ENCODE measurements around the gene KLRC2. TPM values are rescaled to one million over a fixed set of nuclear protein-coding genes. Genes with fewer than 3 reads are reported as not detected.
"Not testable (repeated sequence)": the region's sequence is repeated elsewhere in the genome, so short reads cannot be mapped to it uniquely, and the experiment has no call there.

KLRC2 gene
- total RNA-seq, 1 donor from 2014 or later: not detected

- Mint-ChIP-seq H3K36me3 (ENCODE audit: low read depth) (peaks cover 15% of the 10 kb centered on the region), H3K9me3 (ENCODE audit: low read depth) (peaks cover 52% of the 10 kb centered on the region), H3K27ac (ENCODE audit: unreplicated experiment) (no peak overlapping the region), H3K4me3 (ENCODE audit: unreplicated experiment) (no peak overlapping the region), H3K27me3 (ENCODE audit: low read depth) (no peaks in the 10 kb centered on the region), H3K4me1 (ENCODE audit: low read depth) (no peaks in the 10 kb centered on the region)
- no peak for DNase-seq (ENCODE audit: low spot score)
- TF ChIP-seq CTCF (IDR thresholded peaks at IDR 0.05): no peak
These were observed 20.0 kb upstream of the KLRC2 start for GRCh38 chr12:10455766-10456165.

- Mint-ChIP-seq H3K36me3 (ENCODE audit: low read depth) (peaks cover 15% of the 10 kb centered on the region), H3K4me3 (ENCODE audit: unreplicated experiment) (no peak overlapping the region), H3K4me1 (ENCODE audit: low read depth) (no peaks in the 10 kb centered on the region), H3K27me3 (ENCODE audit: low read depth) (no peaks in the 10 kb centered on the region), H3K9me3 (ENCODE audit: low read depth) (peaks cover 46% of the 10 kb centered on the region), H3K27ac (ENCODE audit: unreplicated experiment) (no peak overlapping the region)
- TF ChIP-seq CTCF (IDR thresholded peaks at IDR 0.05): no peak
- no peak for DNase-seq (ENCODE audit: low spot score)
These were observed 18.7 kb upstream of the KLRC2 start for GRCh38 chr12:10454531-10454930.

- Mint-ChIP-seq H3K4me1 (ENCODE audit: low read depth) (no peaks in the 10 kb centered on the region), H3K36me3 (ENCODE audit: low read depth) (peaks cover 12% of the 10 kb centered on the region), H3K9me3 (ENCODE audit: low read depth) (peaks cover 37% of the 10 kb centered on the region), H3K4me3 (ENCODE audit: unreplicated experiment) (no peak within 1 kb of the TSS), H3K27ac (ENCODE audit: unreplicated experiment) (no peak within 1 kb of the TSS), H3K27me3 (ENCODE audit: low read depth) (no peaks in the 10 kb centered on the region)
- no peak for DNase-seq (ENCODE audit: low spot score)
- TF ChIP-seq CTCF (IDR thresholded peaks at IDR 0.05): no peak
These were observed 17.3 kb upstream of the KLRC2 start, which contains the start of gene KLRC1 for GRCh38 chr12:10453156-10453555. KLRC1 (minus strand) TSS chr12:10453377; CDS start chr12:10451156, 2,221 bp downstream.

GRCh38 chr12:10448236-10448635, 12.4 kb upstream of the KLRC2 start:
- TF ChIP-seq CTCF (IDR thresholded peaks at IDR 0.05): no peak
- Mint-ChIP-seq H3K9me3 (ENCODE audit: low read depth) (no peaks in the 10 kb centered on the region), H3K4me3 (ENCODE audit: unreplicated experiment) (no peak overlapping the region), H3K36me3 (ENCODE audit: low read depth) (no peaks in the 10 kb centered on the region), H3K27ac (ENCODE audit: unreplicated experiment) (no peak overlapping the region), H3K27me3 (ENCODE audit: low read depth) (no peaks in the 10 kb centered on the region), H3K4me1 (ENCODE audit: low read depth) (no peaks in the 10 kb centered on the region)
- no peak for DNase-seq (ENCODE audit: low spot score)

- not testable (repeated sequence) for H3K4me3 Mint-ChIP-seq (ENCODE audit: unreplicated experiment); H3K9me3 Mint-ChIP-seq (ENCODE audit: low read depth); H3K4me1 Mint-ChIP-seq (ENCODE audit: low read depth); DNase-seq (ENCODE audit: low spot score); H3K27ac Mint-ChIP-seq (ENCODE audit: unreplicated experiment); H3K27me3 Mint-ChIP-seq (ENCODE audit: low read depth); H3K36me3 Mint-ChIP-seq (ENCODE audit: low read depth)
These were observed 10.2 kb upstream of the KLRC2 start for GRCh38 chr12:10446052-10446451.

GRCh38 chr12:10441144-10441543, 5.3 kb upstream of the KLRC2 start:
- H3K9me3 Mint-ChIP-seq (ENCODE audit: low read depth); H3K36me3 Mint-ChIP-seq (ENCODE audit: low read depth); H3K27me3 Mint-ChIP-seq (ENCODE audit: low read depth): not testable (repeated sequence)

GRCh38 chr12:10439608-10440274, 3.9 kb upstream of the KLRC2 start:
- DNase-seq (ENCODE audit: low spot score); H3K27ac Mint-ChIP-seq (ENCODE audit: unreplicated experiment); H3K4me3 Mint-ChIP-seq (ENCODE audit: unreplicated experiment); H3K9me3 Mint-ChIP-seq (ENCODE audit: low read depth); H3K36me3 Mint-ChIP-seq (ENCODE audit: low read depth); H3K27me3 Mint-ChIP-seq (ENCODE audit: low read depth); H3K4me1 Mint-ChIP-seq (ENCODE audit: low read depth): not testable (repeated sequence)

More at GRCh38 chr12:10441144-10441543, 5.3 kb upstream of the KLRC2 start:
- H3K27ac Mint-ChIP-seq (ENCODE audit: unreplicated experiment); H3K4me3 Mint-ChIP-seq (ENCODE audit: unreplicated experiment); DNase-seq (ENCODE audit: low spot score); H3K4me1 Mint-ChIP-seq (ENCODE audit: low read depth): not testable (repeated sequence)

- H3K4me1 Mint-ChIP-seq (ENCODE audit: low read depth); H3K9me3 Mint-ChIP-seq (ENCODE audit: low read depth); H3K27ac Mint-ChIP-seq (ENCODE audit: unreplicated experiment); H3K36me3 Mint-ChIP-seq (ENCODE audit: low read depth); H3K27me3 Mint-ChIP-seq (ENCODE audit: low read depth); H3K4me3 Mint-ChIP-seq (ENCODE audit: unreplicated experiment); DNase-seq (ENCODE audit: low spot score): not testable (repeated sequence)
These were observed 1.8 kb upstream of the KLRC2 start for GRCh38 chr12:10437601-10438000.

GRCh38 chr12:10430623-10431022, 5.2 kb downstream of the KLRC2 start:
- not testable (repeated sequence) for H3K4me1 Mint-ChIP-seq (ENCODE audit: low read depth); H3K27ac Mint-ChIP-seq (ENCODE audit: unreplicated experiment); H3K4me3 Mint-ChIP-seq (ENCODE audit: unreplicated experiment); H3K36me3 Mint-ChIP-seq (ENCODE audit: low read depth); H3K9me3 Mint-ChIP-seq (ENCODE audit: low read depth); H3K27me3 Mint-ChIP-seq (ENCODE audit: low read depth); DNase-seq (ENCODE audit: low spot score)
